Epithelial cell of proximal tubule (primary cell): Measurements from ENCODE around the gene RAPGEFL1. TPM values are rescaled to one million over a fixed set of nuclear protein-coding genes. Genes with fewer than 3 reads are reported as not detected.

ENCODE experiments used
- total RNA-seq: library from RNA; depleted of rRNA; stranded (reverse); fragments of >200 nt; gene quantifications from 2 replicates; pipeline ENCODE4 v1.2.3, GENCODE V29; 2015

Gene RAPGEFL1
- total RNA-seq, 1 donor from 2014 or later: 2.8 TPM

Other genes with a start within 250 kb of the RAPGEFL1 start
- gene ORMDL3, start 249.9 kb upstream of the RAPGEFL1 start, total RNA-seq: 23.3 and 35.6 TPM in 2 replicates
- gene LRRC3C, start 249.7 kb upstream of the RAPGEFL1 start, total RNA-seq: not detected in 2 replicates
- 0.23 TPM in 1 of 2 replicates, not detected in the other for gene GSDMA, start 214.5 kb upstream of the RAPGEFL1 start, total RNA-seq
- gene PSMD3, start 196.7 kb upstream of the RAPGEFL1 start, total RNA-seq: 106 and 191 TPM in 2 replicates
- not detected in 2 replicates for gene CSF3, start 162.0 kb upstream of the RAPGEFL1 start, total RNA-seq
- gene MED24, start 123.1 kb upstream of the RAPGEFL1 start, total RNA-seq: 90.0 and 98.6 TPM in 2 replicates
- 3.8 and 5.4 TPM in 2 replicates for gene THRA, start 114.5 kb upstream of the RAPGEFL1 start, total RNA-seq
- 0.40 and 1.2 TPM in 2 replicates for gene NR1D1, start 76.9 kb upstream of the RAPGEFL1 start, total RNA-seq
- gene MSL1, start 55.5 kb upstream of the RAPGEFL1 start, total RNA-seq: 44.5 and 59.3 TPM in 2 replicates
- 40.9 and 58.9 TPM in 2 replicates for gene CASC3, start 36.9 kb upstream of the RAPGEFL1 start, total RNA-seq
- 7.5 and 12.5 TPM in 2 replicates for gene WIPF2, start 41.8 kb downstream of the RAPGEFL1 start, total RNA-seq
- 49.2 and 66.5 TPM in 2 replicates for gene CDC6, start 110.4 kb downstream of the RAPGEFL1 start, total RNA-seq
- gene RARA, start 131.7 kb downstream of the RAPGEFL1 start, total RNA-seq: 19.5 and 21.9 TPM in 2 replicates
- 0.58 TPM in 1 of 2 replicates, not detected in the other for gene GJD3, start 187.3 kb downstream of the RAPGEFL1 start, total RNA-seq
- 198 and 206 TPM in 2 replicates for gene TOP2A, start 240.4 kb downstream of the RAPGEFL1 start, total RNA-seq